Type B pancreatic cell (in vitro differentiated cells): ENCODE results near the gene LDLR. TPM values are rescaled to one million over a fixed set of nuclear protein-coding genes. Genes with fewer than 3 reads are reported as not detected.

Experiments used
- DNase-seq: peaks from one replicate; pipeline ENCODE4 v3.0.0; 2021; ENCODE audit warnings: mixed read lengths; ENCODE audit not compliant: unreplicated experiment; ENCODE audit errors: extremely low spot score
- H3K27ac Mint-ChIP-seq: 2 replicates; pipeline ENCODE4 v1.8.0; 2021; ENCODE audit warnings: mild to moderate bottlenecking, mixed read lengths
- H3K27me3 Mint-ChIP-seq: 2 replicates; pipeline ENCODE4 v1.8.0; 2021; ENCODE audit warnings: mixed read lengths
- H3K36me3 Mint-ChIP-seq: 2 replicates; pipeline ENCODE4 v1.8.0; 2021; ENCODE audit warnings: mixed read lengths
- H3K4me1 Mint-ChIP-seq: one replicate; pipeline ENCODE4 v1.8.0; 2021; ENCODE audit warnings: mixed read lengths; ENCODE audit not compliant: unreplicated experiment
- H3K4me3 Mint-ChIP-seq: 2 replicates; pipeline ENCODE4 v1.8.0; 2021; ENCODE audit warnings: mild to moderate bottlenecking, mixed read lengths
- H3K9me3 Mint-ChIP-seq: 2 replicates; pipeline ENCODE4 v1.8.0; 2021; ENCODE audit warnings: mixed read lengths
- total RNA-seq: library from RNA; stranded (reverse); gene quantifications from 2 replicates; pipeline ENCODE4 v1.2.1, GENCODE V29; 2021; ENCODE audit warnings: low replicate concordance
- TF ChIP-seq, protein P1 (sequence below): fragments of 200-600 bp; sonication (generic); conservative IDR thresholded peaks from 2 replicates; pipeline ENCODE4 v1.5.0; 2021; ENCODE audit warnings: antibody characterized with exemption, mild to moderate bottlenecking

The LDLR gene
- total RNA-seq, 1 donor from 2014 or later: 67.4 TPM

DNA sequence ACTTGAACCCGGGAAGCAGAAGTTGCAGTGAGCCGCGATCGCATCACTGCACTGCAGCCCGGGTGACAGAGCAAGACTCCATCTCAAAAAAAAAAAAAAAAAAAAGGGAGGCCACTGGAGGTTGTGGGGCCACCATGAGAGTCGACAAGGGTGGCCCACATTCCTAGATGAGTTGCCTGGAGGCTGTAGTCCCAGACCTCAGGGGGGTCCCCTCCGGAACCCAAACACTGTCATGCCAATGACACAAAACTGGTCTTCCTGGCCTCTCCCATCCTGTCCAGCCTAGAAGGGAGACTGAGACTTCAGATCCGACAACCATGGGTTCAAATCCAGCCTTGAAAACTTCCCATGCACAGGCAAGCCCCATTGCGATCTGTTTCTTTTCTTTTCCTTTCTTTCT, 51.6 kb downstream of the LDLR start:
- TF ChIP-seq, protein P1, sequence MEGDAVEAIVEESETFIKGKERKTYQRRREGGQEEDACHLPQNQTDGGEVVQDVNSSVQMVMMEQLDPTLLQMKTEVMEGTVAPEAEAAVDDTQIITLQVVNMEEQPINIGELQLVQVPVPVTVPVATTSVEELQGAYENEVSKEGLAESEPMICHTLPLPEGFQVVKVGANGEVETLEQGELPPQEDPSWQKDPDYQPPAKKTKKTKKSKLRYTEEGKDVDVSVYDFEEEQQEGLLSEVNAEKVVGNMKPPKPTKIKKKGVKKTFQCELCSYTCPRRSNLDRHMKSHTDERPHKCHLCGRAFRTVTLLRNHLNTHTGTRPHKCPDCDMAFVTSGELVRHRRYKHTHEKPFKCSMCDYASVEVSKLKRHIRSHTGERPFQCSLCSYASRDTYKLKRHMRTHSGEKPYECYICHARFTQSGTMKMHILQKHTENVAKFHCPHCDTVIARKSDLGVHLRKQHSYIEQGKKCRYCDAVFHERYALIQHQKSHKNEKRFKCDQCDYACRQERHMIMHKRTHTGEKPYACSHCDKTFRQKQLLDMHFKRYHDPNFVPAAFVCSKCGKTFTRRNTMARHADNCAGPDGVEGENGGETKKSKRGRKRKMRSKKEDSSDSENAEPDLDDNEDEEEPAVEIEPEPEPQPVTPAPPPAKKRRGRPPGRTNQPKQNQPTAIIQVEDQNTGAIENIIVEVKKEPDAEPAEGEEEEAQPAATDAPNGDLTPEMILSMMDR: no peak
- Mint-ChIP-seq H3K9me3 (no peaks in the 10 kb centered on the region), H3K4me3 (no peak overlapping the region), H3K27ac (no peak overlapping the region), H3K36me3 (peaks cover under 1% of the 10 kb centered on the region), H3K4me1 (peaks cover 16% of the 10 kb centered on the region), H3K27me3 (no peaks in the 10 kb centered on the region)
- DNase-seq: no peak

GRCh38 chr19:11141937-11142527, 52.8 kb downstream of the LDLR start:
- H3K9me3 Mint-ChIP-seq: no peaks in the 10 kb centered on the region

GRCh38 chr19:11142528-11143171, 53.4 kb downstream of the LDLR start:
- peaks cover 4% of the 10 kb centered on the region for H3K36me3 Mint-ChIP-seq
- no peaks in the 10 kb centered on the region for H3K27me3 Mint-ChIP-seq
- no peaks in the 10 kb centered on the region for H3K9me3 Mint-ChIP-seq
- H3K27ac Mint-ChIP-seq: peak overlapping the region; percentile 71
- peak; percentile 75 for DNase-seq
- peaks cover 15% of the 10 kb centered on the region for H3K4me1 Mint-ChIP-seq
- TF ChIP-seq, protein P1: no peak
- no peak overlapping the region for H3K4me3 Mint-ChIP-seq

More at GRCh38 chr19:11141937-11142527, 52.8 kb downstream of the LDLR start:
- Mint-ChIP-seq H3K4me1 (peaks cover 16% of the 10 kb centered on the region), H3K36me3 (peaks cover 4% of the 10 kb centered on the region), H3K27me3 (no peaks in the 10 kb centered on the region), H3K4me3 (no peak overlapping the region), H3K27ac (peak overlapping the region; percentile 55)
- no peak for DNase-seq
- TF ChIP-seq, protein P1: no peak

DNA sequence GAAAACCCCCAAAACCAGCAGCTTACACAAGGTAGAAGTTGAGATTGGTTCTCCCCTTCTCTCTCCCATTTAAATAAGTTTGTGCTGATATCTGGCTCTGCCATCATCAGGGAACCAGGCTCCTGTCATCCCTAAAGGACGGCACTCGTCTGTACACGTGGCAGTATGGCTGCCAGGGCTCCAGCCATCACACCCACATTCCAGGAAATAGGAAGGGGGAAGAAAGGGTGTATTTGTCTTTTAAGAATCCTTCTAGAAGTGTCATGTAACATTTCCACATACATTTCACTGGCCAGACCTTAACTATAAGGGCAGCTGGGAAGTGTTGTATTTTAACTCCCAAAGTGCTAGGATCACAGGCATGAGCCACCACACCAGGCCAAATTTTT, 56.3 kb downstream of the LDLR start:
- Mint-ChIP-seq H3K36me3 (peaks cover 4% of the 10 kb centered on the region), H3K27me3 (no peaks in the 10 kb centered on the region), H3K27ac (no peak overlapping the region), H3K4me3 (no peak overlapping the region), H3K9me3 (no peaks in the 10 kb centered on the region), H3K4me1 (peaks cover 4% of the 10 kb centered on the region)
- no peak for DNase-seq
- TF ChIP-seq, protein P1: no peak

DNA sequence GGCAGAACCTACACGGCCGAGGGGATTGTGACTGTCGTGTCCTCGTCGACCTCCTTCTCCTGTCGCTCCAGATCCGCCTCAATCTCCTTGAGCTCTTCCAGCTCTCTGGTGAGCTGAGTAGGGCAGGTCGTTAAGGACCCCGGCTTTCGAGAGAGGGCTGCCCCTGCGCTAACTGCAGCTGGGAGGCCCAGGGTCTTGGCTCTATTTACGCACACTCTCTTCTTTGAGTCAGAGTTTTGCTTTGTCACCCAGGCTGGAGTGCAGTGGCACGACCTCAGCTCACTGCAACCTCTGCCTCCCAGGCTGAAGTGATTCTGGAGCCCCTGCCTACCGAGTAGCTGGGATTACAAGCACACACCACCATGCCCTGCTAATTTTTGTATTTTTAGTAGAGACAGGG, 58.7 kb downstream of the LDLR start:
- no peaks in the 10 kb centered on the region for H3K27me3 Mint-ChIP-seq
- no peak for DNase-seq
- no peaks in the 10 kb centered on the region for H3K9me3 Mint-ChIP-seq
- peaks cover 7% of the 10 kb centered on the region for H3K4me1 Mint-ChIP-seq
- peaks cover 4% of the 10 kb centered on the region for H3K36me3 Mint-ChIP-seq
- TF ChIP-seq, protein P1: no peak
- no peak overlapping the region for H3K27ac Mint-ChIP-seq
- H3K4me3 Mint-ChIP-seq: no peak overlapping the region
